GM21529 (cell line): Measurements from ENCODE around the gene APOL2.
"Not testable (repeated sequence)": the region's sequence is repeated elsewhere in the genome, so short reads cannot be mapped to it uniquely, and the experiment has no call there.

Experiments used
- ATAC-seq: cut with Tn5 transposase; IDR thresholded peaks from one replicate; pipeline ENCODE4 v1.9.1; 2021; ENCODE audit not compliant: unreplicated experiment

The APOL2 gene

GRCh38 chr22:36244522-36245391 is 5.4 kb upstream of the APOL2 start:
- no peak for ATAC-seq

DNA sequence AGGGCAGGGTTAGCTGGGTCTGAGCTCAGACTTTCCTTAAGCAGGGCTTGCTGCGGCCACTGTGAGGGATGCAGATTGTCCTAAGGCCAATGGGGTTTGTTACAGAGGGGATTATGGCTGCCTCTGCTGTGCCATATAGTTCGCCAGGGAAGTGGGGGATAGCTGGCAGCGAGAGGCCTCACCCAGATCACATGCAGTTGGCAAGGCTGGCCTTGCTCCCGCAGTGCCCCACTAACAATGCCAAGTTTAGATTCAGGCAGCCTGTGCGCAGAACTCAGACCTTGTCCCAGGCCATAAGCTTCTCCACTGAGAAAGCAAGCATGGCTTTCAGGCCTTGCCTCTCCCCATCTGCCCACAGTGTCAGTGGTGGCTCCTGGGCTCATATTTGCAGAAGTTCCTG is 4.7 kb upstream of the APOL2 start:
- no peak for ATAC-seq

DNA sequence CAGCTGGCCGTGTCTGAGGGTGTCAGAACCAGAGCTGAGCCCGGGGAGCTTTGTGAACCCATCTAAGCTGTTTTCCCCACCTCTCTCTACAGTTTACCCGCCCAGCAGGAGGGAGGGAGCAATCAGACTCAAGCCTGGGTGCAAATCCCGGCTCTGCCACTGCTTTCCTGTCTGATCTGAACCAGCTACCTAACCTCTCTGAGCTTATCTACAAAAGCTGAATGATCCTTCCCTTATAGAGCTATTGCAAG is 252 bp downstream of the APOL2 start:
- ATAC-seq = peak; percentile 18

- ATAC-seq = no peak
These were observed 766 bp downstream of the APOL2 start for GRCh38 chr22:36238373-36239149.

DNA sequence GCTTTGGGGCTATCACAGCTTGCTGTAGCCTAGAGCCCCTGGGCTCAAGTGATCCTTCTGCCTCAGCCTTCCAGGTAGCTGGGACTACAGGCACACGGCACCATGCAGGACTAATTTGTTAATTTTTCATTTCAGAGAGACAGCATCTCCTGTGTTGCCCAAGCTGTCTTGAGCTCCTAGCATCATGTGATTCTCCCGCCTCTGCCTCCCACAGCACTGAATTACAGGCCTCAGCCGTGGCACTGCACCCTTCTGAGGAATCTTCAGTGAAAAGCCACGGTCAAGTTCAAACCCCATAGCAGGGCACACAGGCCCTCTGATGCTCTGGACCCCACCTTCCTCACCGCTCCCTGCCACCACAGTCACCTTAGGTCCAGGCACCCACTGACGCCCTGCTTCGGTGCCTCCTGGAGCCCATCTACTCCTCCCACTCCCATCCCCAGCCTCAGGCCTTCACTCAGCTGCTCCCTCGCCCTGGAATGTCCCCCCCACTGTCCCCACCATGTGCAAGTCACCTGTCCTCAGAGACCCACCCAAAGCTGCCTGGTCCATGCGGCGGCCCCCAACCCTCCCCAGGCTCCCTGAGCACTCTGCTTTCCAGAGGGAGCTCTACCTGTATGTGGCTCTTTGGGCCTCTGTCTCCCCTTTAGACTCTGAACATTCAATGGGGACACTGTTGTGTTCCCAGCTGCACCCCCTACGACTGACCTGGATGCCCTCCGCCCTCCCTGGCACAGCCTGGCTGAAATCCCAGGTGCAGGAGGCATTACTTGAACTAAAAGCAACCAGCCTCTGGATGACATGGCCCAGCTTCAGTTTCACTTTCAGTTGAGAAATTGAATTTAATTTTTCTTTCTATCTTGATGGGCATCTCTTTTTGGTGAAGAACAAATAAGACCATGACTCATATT is 1.6 kb downstream of the APOL2 start:
- no peak for ATAC-seq

- no peak for ATAC-seq
These were observed 2.7 kb downstream of the APOL2 start for GRCh38 chr22:36236388-36237319.

DNA sequence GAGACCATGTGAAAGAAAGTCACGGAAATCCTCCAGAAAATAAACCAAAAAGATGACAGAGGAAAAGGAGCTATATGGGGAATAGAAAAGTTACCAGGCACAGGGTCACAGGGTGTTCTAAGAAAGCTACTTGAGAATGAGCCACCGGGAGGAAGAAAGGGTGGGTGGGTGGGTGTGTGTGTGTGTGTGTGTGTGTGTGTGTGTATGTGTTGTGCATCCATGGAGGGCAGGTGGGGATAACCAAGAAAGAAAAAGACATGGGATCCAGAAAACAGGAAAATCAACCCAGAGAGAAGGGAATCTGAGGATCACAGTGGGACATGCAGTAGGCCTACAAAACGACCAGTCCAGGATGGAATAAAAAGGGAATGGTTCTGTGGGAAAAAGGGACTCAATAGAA is 3.7 kb downstream of the APOL2 start:
- no peak for ATAC-seq

DNA sequence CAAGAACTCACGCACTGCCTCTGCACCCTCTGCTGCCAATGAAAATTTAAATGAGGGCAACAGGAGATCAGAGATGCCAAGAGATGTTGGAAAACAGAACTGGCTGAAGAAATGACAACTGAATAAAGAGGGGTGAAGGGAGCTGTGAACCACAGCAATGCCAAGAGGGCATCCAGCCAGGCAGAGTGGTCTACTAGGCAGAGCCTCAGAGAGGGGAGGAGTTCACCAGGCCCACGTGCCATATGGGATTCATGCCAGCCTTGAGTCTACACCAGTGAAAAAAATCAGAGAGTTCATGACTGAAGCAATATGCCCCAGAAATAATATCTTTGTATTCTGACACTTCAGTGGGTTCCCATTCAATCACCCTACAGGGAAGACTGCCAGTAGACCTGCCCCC is 4.4 kb downstream of the APOL2 start:
- no peak for ATAC-seq

- ATAC-seq = no peak
These were observed 5.1 kb downstream of the APOL2 start for GRCh38 chr22:36234213-36234612.

- no peak for ATAC-seq
These were observed 5.5 kb downstream of the APOL2 start for GRCh38 chr22:36233796-36234195.

DNA sequence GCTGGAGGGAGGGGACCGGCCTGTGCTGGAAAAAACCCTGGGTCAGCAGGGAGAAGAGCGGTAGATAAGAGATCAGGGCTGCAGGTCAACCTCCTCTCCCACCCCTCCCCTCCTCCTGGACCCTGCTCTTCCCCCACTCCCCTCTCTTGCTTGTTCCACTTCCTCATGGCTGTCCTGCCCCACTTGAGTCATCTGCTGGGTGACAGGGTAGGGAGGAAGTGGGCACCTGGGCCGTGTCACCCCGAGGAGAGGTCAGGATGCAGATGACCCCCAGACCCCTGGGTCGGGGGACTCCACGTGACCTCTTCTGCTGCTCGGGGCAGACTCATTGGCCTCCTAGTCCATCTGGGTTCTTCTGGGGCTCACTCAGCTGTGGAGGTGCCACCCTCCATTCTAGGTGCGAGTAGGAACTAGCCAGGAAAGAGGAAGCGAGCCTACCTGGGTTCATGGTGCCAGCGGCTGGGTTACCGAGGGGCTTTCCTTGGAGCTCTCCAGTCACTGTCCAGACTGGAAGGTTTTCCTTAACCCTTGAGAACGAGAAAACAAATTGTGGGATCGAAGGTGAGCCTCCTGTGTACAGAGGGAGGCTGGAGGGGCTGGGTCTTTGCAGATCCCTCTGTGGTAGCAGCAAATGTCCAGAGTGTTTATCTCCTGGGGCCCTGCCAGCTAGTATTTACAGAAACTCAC is 6.5 kb downstream of the APOL2 start:
- ATAC-seq = no peak

- ATAC-seq = not testable (repeated sequence)
These were observed 8.3 kb downstream of the APOL2 start for GRCh38 chr22:36231051-36231450.

DNA sequence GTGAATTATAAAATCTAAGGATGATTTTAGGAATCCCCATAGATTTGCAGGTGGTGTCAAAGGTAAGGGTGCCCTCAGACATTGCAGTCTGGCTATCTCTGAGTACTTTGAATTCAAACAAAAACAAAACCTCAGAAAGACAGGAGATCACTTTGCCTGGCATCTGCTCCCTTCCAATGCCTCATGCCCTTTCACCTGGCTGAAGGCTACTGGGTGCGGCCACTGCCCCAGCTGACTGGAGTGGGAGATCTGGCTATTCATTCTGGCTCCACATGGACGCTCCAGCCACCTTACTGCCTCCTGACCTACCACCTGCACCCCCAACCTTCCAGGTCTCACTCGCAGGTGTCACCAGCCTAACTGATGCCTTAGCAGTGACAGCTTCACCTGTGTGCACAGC is 9.7 kb downstream of the APOL2 start:
- not testable (repeated sequence) for ATAC-seq

DNA sequence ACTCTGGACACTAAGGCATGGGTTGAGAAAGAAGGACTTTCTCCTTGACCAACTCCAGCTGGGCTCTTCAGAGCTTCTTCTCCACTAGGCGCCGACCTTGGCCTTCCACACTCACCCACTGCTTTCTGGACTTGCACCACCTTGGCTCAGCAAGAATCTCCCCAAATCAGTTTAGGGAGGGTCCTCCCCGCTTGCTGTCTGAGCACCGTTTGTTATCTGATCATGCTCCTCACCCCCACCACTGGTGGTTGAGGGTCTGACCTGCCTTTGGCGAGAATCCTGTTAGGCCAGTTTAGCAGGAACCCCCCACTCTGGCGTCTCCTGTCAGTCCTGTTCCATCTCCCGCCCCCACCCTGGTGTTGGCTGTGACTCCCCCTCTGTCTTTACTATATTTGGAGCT is 10.4 kb downstream of the APOL2 start:
- ATAC-seq = no peak

DNA sequence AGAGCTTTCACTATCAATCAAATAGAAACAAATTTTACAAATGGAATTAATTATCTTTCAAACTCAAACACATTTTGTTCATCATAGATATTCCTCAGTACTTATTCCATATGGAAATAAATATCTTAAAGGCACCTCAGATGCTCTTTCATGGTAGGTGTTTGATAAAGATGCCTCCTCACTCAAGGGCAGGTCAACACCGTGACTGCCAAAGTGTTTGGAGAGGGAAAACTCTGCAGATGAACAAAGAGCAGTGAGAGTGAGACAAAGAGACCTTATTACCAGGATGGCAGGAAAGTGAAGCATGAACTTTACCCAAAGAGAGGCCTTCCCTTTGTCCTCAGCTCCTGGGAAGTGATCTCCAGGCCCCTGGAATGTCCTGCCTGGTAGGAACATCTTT is 11.0 kb downstream of the APOL2 start:
- ATAC-seq = not testable (repeated sequence)

DNA sequence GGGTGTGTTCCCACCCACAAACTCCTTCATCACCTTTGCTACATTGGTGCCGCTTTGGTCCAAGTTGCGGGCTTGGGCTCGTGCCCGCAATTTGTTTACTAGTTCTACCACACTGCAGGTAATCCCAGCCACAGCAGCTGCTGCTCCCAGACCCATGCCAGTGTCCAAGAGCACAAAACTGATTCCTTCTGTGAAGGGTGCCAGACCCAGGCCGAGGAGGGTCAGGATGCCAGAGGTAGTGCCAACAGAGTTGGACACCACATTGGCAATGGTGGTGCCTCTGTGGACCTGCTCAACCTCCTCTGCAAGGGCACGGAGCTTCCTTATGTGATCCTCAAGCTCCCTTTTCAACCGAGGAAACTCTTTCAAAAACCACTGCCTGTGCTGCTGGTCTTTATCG is 11.5 kb downstream of the APOL2 start:
- ATAC-seq = no peak

DNA sequence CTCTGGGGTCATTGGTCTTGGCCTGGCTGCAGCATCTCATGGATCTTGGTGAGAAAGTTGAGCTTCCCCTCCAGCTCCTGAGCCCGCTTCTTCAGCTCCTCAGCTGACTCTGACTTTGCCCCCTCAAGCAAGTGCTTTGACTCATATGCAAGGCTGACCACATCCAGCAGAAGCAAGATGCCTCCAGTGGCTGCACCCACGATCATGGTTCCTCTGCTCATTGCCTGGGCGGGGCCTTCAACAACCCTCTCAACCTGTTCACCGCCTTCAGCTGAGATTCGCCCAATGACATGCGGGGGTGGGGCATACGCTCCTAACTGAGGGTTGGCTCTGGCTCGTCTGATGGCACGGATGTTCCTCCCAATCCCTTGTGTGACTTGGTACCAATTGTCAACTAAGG is 11.9 kb downstream of the APOL2 start:
- no peak for ATAC-seq

DNA sequence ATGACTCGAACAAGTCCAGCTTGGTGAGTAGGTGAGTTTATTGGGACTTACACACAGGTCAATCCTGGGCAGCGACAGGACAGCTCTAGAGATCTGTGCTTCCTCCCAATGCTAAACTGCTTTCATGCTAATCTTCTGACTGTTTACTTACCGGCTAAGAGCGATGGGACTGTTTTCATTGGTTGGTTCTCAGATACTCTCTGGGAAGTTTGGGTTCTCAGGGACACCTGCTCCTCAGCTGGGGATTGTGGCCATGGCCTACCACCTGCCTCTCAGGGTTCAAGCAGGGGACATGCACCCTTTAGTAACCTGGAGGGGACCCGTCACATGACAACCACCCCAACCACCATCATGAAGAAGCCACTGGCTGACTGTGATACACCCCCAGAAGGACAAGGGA is 13.1 kb downstream of the APOL2 start:
- no peak for ATAC-seq

GRCh38 chr22:36225333-36225922 is 13.9 kb downstream of the APOL2 start:
- ATAC-seq = no peak
